Mucosa of gallbladder (tissue), 1 donor: ENCODE results near the gene FGF12. TPM values are rescaled to one million over a fixed set of nuclear protein-coding genes. Genes with fewer than 3 reads are reported as not detected.
"Not testable (repeated sequence)": the region's sequence is repeated elsewhere in the genome, so short reads cannot be mapped to it uniquely, and the experiment has no call there.

Source experiments
- DNase-seq: peaks from one replicate; pipeline ENCODE4 v3.0.0-alpha.2; 2020; ENCODE audit warnings: low spot score
- total RNA-seq: library from RNA; stranded (reverse); gene quantifications from one replicate; pipeline ENCODE4 v1.2.1, GENCODE V29; 2021
- donor health status: DM: no; HTN: no; CAD: no.

Gene FGF12
- total RNA-seq: 1.4 TPM

DNA sequence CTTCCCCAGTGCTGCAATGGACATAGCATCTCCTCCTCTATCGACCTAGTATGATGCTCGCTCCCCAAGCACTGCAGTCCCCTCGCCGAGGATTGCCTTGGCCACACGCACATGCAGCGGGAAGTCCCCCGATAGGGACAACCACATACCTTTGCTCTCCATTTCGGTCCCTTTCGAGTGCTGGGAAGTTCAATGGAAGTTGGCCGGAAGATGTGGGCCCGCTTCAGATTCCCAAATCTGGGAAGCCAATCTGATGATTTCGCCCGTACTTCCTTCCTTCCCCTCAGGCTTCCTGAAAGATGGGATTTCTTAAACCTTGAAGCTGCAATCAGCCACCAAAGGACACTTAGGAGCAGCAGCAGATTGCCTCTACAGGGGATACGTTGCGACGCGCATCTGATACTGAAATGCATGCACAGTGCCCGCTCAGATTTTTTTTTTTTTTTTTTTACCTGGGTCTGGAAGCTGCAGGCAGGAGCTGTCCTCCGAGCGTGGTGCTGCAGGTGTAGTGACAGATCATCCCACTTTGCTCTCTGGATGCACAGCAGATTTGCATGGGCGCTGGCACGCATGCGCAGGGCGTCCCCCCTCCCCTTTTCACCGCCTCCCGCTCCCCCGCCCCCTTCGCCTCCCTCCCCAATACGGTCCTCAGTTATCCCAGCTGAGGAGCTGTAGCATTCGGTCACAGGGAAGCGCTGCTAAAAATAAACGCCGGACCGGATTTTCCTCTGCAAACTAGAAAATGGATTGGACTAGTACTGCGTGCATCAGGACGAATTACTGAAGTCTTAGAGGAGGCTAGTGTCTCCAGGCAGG lies at the start of gene FGF12:
TSS of gene FGF12 (minus strand) at position 510 of the 816 bp plus-strand sequence.
- DNase-seq: peak; percentile 37

DNA sequence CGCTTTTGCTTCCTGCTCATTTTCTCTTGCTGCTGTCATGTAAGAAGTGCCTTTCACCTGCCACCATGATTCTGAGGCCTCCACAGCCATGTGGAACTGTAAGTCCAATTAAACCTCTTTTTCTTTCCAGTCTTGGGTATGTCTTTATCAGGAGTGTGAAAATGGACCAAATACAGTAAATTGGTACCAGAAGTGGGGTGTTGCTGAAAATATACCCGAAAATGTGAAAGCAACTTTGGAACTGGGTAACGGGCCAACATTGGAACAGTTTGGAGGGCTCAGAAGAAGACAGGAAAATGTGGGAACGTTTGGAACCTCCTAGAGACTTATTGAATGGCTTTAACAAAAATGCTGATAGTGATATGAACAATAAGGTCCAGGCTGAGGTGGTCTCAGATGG lies 47.0 kb upstream of the FGF12 start:
- DNase-seq: not testable (repeated sequence)

DNA sequence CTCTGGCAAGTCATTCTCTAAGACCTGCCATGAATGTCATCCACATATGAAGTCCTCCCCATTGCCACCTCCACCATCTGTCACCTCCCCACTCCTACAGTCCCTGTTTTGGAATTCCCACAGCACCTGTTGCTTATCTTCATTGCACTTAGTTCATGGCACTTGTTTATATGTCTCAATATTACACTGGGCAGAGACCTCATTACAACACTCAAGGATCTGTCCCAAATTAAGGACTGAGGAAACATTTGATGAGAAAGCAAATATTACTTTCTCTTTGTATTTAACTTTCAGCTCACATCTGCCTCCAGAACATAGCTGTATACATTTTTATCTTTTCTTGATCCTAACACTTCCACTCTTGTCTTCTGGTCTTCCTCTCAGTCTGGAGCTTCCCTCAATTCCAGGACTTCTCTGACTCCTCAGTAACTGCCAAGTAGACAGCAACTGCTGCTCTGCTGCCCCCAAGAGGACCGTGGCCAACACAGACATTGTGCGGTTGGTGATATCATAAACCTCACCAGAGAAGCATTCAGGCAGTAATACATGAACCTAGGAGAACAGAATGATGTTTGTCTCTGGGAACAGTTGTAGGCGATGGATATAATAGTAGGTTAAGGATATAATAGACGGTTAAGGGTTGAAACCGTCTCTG lies 45.0 kb upstream of the FGF12 start:
- no peak for DNase-seq

DNA sequence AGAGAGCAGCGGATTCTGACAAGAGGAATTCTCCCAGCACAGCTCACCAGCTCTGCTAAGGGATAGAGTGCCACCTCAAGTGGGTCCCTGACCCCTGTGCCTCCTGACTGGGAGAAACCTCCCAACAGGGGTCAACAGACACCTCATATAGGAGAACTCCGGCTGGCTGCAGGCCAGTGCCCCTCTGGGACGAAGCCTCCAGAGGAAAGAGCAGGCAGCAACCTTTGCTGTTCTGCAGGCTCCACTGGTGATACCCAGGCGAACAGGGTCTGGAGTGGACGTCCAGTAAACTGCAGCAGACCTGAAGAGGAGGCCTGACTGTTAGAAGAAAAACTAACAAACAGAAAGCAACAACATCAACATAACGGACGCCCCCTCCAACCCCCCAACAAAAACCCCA lies 31.3 kb upstream of the FGF12 start:
- no peak for DNase-seq

DNA sequence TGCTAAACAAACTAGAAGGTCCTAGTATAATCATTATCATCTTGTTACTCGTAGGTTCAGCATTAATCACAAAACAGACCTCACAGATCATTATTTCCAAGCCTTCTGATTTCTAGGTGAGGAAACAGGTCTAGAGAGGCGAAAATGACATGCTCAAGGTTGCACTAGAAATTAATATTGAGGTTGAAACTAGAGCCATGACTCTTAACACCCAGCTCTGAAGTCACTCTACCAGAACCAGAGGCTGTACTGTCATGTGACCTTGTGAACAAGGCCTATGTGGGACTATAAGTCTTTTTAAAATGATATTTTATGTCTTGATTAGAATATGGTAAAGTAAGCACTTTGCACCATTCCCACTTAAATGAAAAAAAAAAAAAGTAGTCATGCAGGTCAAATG lies 23.8 kb upstream of the FGF12 start:
- DNase-seq: no peak

DNA sequence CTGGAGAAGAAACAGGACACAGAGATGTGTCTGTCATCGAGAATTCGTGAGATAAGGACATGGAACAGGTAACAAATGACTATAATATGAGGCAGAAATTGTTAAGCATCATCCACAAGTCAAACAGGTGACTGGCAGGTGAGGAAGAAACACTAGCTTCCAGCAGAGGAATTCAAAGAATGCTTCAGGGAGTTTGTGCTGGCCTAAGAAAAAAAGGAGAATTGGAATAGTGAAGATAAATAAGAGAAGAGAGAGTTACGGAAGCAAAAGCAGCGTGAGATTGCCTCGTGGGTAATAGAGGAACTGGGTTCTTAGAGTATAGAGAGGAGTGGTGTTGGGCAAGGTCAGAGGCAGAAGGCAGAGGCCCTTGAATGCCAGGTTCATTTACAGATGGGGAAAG lies 22.9 kb upstream of the FGF12 start:
- DNase-seq: no peak

DNA sequence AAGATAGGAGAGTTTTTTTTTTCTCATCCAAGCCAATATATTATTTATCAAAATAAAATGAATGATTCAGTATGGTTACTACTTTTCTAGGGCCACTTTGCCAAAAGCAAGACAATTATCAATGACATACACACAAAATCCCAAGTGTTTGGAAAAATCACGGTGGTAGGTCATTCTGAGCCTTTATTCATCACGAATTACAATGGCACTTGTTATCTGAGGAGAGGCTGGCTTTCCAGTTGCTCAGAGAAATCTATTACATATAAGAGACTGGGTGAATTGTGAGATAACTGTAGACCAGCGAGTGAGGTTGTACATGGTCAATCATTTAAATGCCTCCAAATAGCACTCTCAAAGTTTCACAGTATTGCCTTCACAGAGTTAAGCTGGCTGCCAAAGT lies 20.4 kb upstream of the FGF12 start:
- no peak for DNase-seq

DNA sequence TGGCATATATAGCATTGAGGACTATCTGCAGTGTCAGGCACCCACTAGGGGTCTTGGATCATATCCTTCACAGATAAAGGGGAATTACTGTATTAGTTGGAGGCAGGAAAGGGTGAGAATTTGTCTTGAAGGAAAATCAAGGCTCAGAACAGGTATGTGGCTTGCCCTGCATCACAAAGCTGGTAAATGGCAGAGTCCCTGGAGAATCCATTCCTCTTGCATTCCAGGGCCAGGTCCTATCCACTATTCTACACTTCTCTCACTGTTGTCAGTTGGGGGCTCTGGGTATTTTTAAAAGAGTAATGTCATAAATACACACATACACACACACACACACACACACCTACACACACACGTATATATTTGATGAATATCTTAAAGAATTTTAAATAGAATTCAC lies 19.8 kb upstream of the FGF12 start:
- DNase-seq: no peak

DNA sequence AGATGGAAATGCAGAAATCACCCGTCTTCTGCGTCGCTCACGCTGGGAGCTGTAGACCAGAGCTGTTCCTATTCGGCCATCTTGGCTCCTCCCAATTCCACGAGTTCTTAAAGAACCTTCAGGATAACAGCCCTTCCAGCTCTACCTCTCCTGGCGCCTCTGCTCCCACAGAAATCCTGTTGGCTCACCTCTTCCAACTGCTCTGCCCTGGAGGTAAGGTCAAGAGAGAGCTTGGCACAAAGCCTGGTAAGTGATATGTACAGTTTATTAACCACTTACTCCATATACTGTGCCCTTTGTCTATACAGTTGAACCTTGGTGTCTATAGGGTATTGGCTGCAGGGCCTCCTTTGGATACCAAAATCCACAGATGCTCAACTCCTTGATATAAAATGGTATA lies 17.8 kb upstream of the FGF12 start:
- no peak for DNase-seq

DNA sequence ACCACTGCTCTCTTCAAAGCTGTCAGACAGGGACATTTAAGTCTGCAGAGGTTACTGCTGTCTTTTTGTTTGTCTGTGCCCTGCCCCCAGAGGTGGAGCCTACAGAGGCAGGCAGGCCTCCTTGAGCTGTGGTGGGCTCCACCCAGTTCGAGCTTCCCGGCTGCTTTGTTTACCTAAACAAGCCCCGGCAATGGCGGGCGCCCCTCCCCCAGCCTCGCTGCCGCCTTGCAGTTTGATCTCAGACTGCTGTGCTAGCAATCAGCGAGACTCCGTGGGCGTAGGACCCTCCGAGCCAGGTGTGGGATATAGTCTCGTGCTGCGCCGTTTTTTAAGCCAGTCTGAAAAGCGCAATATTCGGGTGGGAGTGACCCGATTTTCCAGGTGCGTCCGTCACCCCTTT lies 17.3 kb upstream of the FGF12 start:
- DNase-seq: not testable (repeated sequence)

DNA sequence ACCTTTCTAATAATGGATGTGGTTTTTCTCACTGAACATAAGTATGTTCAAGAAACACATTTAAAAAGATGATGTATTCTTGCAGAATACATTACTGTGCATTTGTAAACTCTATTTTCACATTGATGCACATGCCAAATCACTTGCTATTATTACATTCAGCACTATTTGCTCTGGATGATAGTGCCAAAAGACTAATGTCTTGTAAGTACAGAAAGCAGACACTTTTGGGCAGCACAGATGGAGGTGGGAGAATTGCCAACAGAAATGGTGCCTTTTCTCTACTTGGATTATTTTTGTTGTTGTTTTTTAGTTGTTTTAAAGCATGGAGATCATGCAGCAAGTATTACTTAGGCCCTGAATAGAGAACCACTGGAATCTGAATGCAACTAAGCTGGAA lies 10.2 kb upstream of the FGF12 start:
- no peak for DNase-seq

DNA sequence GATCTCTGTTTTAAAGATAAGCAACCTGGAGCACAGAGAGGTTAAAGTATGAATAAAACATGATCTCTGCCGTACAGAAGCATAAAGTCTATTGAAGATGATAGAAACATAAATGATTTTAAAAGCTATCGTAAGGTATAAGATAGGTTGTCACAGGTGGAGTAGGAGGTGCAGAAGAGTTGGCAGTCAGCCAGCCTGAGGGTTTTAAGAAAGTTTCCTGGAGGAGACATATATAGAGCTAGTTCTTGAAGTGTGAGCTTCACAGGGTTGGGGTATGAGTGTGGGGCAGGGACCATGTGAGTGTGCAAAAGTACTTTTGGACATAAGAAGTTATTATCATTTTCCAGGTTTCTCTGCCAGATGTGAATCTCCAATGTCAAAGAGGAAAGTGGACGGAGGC lies 3.9 kb upstream of the FGF12 start:
- no peak for DNase-seq

DNA sequence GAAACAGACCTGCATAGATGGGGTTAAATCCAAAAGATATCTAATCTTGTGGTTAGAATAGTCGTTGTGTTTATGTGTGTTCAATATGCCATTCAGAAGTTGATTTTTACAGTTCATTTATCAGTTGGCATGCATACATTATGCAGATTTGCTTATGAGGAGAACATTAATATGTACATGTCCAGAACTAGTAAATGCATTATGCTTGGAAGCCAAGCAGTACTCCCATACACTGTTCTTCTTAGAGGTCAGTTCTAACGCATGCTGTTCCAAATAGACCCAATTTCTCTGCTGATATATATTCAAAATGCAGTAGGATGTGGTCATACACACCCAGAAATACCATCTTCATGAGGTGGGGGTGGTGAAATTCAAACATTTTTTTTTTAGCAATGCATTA lies 956 bp downstream of the FGF12 start:
- DNase-seq: no peak

DNA sequence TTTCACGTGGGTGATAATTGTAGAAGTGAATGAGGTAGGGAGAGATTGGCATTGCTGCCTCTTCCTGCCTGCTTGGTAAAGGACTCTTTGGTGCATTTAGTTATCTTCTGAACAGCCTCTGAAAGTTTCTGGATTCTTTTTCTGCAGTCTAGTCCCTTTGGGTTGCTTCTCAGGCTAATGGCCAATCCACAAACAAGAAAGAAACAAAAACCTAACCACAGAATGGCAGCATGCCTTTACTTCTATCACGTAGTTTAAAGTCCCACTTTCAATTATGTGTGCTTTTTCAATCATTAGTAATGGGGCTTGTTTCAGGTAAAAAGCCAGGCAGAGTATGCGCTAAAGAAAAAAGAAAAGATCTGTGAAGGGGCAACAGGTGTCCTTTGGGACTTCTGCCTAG lies 7.4 kb downstream of the FGF12 start:
- no peak for DNase-seq

DNA sequence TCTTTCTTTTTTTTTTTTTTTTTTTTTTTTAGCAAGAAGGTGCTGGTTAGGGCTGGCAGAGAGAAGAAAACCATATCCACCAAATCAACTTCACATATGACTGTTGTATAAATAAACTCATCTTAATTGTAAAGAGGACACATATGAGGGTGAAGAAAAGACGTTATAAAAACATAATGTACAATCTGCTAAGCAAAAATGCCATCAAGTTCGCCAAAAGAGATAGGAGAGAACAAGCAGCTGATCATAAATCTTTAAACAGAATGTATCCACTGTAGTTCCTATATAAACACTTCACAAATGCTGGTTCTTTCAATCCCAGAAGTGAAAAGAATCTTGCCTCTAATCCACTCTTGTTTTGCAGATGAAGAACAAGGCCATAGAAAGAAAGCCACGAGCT lies 9.2 kb downstream of the FGF12 start:
- no peak for DNase-seq

DNA sequence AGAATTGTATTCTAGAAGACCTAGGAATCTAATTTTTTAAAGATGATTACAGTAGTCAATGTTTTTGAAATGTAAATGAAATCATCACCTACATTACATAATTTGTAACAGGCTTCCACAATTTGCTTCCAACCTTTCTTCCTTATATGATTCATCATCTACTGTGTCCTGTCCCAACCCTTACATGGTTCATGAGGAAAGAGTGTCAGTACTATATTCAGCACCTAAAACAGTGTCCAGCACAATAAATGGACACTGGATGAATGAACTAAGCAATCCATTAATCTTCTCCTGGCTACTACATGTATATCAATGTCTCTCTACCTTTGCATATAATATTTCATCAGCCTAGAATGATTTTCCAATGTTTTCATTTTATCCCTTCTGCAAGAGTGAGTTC lies 12.2 kb downstream of the FGF12 start:
- no peak for DNase-seq

DNA sequence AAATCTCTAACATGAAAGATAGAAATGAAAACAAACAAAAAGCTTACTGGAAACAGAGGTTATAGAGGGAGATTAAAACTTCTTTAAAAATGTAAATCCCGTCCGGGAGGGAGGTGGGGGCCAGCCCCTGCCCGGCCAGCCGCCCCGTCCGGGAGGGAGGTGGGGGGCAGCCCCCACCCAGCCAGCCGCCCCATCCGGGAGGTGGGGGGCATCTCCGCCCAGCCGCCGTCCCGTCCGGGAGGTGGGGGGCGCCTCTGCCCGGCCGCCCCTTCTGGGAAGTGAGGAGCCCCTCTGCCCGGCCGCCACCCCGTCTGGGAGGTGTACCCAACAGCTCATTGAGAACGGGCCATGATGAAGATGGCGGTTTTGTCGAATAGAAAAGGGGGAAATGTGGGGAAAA lies 16.2 kb downstream of the FGF12 start:
- DNase-seq: not testable (repeated sequence)

DNA sequence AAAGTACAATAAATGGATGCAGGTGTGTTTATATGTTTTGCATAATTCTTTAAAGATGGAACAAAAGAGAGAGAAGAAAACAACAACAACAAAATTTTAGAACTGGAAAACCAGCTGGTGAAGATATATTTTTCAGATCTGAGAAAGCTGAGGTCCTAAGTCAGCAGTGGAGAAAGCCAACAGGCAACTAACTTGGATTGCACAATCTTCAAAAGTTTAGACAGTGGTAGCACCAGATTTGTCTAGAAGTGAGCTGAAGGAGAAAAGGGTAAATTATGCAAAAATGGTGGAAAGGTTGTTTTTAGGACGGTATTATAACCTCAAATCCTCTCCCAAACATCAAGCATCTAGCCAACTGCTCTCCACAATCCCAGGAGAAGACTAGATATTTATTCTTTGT lies 17.0 kb downstream of the FGF12 start:
- no peak for DNase-seq

DNA sequence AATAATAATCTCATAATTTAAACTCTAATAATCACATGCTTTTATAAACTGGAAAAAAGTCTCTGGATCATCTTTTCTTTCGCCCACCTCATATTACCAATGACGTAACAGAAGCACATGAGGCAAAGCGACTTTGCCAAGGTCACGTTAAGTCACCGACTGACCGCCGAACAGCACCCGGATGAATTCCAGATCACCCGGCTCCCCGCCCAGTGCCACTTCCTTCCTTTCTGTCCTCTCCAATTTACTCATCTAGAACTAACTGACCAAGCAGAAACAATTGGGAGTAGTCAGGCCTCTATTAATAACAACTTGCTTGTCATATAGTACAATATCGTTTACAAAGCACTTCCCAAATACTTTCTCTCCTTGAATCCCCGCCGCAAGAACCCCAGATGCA lies 21.1 kb downstream of the FGF12 start:
- no peak for DNase-seq

DNA sequence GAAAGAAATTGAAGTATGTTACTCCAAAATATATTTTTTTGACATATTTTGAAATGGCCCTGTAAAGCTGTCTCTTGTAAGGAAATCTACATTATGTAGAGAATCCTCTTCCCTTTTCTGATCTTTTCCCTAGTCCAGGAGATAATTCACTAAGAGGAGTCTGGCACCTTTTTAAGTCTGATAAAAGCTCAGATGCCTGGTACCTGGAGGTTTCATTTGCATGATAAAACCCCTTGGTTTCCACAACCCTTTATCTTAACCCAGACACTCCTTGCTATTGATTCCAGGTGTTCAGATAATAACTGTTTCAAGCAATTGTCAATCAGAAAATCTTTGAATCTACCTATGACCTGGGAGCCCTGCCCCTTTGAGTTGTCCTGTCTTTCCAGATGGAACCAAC lies 26.5 kb downstream of the FGF12 start:
- no peak for DNase-seq

DNA sequence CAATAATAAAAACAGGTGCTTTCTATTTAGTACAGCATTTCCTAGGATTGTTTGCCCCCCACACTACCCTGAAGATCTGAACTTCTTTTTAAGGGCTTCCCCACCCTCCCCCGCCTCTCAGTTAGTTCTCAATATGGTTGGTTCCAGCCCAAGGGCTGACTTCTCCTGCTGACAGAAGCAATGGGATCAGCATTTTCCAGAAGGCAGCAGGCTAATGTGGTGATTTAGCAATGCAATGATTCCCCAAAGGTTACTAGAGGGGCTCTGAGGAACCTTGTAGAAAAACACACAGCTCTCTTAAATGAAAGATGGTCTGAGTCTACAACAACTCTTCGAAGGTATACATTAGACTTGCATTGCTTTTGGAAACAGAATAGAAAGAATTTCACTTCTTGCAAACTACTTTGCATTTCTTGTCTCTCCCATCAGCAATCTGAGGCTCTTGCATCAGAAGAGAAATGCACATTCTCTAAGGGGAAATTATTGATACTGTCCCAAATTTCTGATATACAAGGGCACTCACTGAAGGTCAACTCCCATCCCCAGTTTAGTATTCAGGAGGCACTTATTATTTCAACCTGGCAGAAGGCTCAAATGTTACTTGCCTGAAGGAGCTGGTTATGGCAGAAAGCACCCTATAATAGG lies 30.3 kb downstream of the FGF12 start:
- DNase-seq: no peak

DNA sequence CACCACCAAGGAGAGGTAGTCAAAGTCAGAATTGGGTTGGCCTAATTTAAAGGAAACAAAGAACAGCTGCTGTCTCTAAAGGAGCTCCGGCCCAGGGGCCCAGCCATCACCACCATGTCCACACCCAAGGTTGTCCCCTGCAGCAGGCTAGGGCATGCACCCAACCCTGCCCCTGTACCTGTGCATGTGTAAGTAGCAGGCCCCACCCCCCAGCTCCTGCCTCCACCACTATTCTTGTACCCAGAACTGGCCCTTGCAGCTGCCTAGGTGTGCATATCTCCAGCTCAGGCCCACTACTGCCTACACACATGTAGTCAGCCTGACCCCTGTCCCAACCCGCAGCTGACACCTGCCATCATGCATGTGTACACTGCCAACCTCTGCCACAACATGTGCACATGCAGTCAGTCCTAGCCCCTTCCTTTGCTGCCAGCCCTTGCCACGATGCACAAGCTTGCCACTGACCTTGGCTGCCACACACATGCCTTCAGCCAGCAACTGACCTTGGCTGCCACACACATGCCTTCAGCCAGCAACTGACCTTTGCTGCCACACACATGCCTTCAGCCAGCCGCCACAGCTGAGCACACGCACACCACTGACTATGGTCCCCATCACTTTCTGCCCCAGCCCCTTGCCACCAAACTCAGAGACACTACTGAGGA lies 39.7 kb downstream of the FGF12 start:
- no peak for DNase-seq

DNA sequence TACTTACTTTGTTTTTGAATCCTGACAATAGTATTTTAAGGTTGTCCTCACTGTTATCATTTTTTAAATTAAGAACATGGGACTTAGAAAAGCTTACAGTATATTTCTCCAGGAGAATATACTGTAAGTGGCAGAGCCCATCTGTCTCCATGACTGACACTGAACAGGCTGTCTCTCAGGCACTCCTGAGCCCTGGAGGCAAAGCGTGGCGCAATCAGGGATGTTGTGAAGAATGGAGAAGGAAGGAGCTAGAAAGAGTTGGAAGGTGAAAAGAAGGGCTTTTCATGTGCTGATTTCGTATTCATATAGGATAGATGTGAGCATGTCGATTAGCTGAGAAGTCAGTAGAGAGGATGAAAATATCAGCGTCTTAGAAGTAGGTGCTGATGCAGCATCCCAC lies 41.5 kb downstream of the FGF12 start:
- no peak for DNase-seq
